Effector CD4-positive, alpha-beta T cell (primary cell): ENCODE measurements around the gene CNTNAP2.
"Not testable (repeated sequence)": the region's sequence is repeated elsewhere in the genome, so short reads cannot be mapped to it uniquely, and the experiment has no call there.

ENCODE experiments used
- DNase-seq: peaks from one replicate; pipeline ENCODE4 v3.0.0-alpha.2; 2020

The CNTNAP2 gene

DNA sequence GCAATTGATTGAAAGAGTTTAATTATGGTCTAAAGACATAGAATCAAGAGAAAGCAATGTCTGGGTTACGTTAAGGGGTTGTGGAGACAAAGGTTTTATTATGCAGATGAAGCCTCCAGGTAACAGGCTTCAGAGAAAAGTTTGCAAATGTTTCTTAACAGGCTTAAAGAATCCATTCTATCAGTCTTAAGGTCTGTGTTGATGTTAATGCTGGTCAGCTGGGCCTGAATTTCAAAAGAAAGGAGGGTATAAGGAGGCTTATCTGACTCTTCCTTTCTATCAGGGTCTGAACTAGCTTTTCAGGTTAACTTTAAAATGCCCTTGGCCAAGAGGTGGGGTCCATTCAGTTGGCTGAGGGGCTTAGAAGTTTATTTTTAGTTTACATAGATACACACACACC lies 1469.5 kb downstream of the CNTNAP2 start:
- no peak for DNase-seq

- DNase-seq = no peak
Measured at GRCh38 chr7:147586526-147586925, 1469.9 kb downstream of the CNTNAP2 start.

DNA sequence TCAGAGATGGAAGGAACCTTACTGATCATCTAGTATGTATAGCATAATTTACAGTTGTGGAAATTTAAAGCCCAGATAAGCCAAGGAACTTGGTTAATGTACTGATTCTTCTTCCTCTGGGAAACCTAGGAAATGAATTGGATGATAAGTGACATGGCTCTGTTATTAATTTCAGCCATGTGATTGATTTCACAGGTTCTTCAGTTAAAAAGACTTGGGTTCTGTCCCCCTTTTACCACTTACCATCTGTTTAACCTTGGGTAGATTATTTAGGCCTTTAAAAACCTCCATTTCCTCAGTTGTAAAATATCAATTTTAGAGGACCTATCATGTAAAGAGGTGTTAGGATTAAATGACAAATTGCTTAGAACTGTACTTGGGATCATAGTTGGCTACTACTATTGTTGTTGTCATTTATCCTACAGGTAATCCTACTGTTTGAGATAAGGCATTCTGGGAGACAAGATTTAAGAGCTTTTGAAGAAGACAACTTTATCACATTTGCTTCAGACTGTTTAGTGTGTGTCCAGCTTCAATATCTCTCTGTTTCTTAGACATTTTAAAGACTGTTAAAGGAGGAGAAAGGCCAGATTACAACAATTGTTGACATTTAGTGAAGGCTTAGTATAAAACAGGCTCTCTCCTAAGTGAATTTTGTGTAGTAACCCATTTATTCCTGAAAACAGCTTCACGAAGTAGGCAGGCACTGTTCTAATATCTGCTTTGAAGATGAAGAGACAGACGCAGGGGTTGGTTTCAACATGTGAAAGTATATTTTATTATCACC lies 1476.9 kb downstream of the CNTNAP2 start:
- no peak for DNase-seq

DNA sequence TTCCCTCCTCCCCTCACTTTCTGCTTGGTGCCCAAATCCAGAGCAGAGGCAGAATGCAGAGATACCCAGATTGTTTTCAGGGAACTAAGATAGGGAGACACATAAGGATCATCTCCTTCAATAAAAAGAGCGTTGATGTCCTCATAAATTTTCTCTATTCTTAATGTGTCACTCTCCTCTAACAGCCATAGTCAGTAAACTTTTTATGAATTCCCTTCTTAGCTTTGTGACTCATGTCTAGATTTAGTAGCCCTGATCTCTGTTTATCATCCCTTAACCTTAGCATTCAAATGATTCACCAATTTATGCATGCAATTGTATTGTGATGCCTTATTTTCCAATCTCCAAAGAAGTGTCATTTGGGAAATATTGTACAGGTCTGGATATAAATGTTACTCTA lies 1478.4 kb downstream of the CNTNAP2 start:
- DNase-seq = no peak

DNA sequence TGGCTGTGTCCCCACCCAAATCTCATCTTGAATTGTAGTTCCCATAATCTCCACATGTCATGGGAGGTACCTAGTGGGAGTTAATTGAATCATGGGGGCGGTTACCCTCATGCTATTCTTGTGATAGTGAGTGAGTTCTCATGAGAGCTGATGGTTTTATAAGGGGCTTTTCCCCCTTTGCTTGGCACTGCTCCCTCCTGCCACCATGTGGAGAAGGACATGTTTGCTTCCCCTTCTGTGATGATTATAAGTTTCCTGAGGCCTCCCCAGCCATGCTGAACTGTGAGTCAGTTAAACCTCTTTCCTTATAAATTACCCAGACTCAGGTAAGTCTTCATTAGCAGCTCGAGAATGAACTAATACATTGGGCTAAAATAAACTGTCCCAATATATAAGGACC lies 1482.1 kb downstream of the CNTNAP2 start:
- not testable (repeated sequence) for DNase-seq

- no peak for DNase-seq
Measured at GRCh38 chr7:147605323-147605722, 1488.7 kb downstream of the CNTNAP2 start.

- no peak for DNase-seq
Measured at GRCh38 chr7:147607157-147607800, 1490.7 kb downstream of the CNTNAP2 start.

DNA sequence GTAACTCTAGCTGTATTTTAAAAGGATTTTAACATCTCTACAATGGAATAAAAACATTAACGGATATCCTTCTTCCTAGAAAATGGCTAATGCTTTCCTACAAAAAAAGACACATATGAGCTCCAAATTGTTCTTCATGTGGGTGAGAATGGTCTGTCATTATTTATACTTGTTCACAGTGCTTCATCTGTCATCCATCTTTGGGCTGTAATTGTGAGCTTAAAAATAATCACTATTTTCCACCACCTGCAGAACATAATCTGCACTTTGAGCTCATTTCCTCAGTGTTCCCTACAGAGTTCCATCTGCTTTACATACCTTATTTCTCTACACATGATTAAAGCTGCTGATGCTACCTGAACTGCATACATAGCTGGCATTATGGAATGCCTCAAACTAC lies 1494.8 kb downstream of the CNTNAP2 start:
- no peak for DNase-seq

DNA sequence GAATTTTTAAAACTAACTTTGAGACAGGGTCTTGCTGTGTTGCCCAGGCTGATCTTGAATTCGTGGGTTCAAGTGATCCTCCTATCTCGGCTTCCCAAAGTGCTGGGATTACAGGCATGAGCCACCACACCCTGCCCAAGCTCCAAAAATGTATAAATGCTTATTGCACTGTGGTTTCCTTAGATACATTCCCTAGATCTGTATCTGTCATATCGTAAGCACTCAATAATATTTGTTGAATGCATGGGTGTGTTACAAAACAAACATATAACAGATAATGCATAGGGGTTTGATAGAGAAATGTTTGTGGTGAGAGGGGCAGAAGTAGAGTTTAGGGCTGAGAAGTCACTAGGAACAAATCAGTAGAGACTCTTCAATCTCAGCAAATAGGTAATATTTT lies 1518.7 kb downstream of the CNTNAP2 start:
- DNase-seq = no peak

GRCh38 chr7:147636553-147636952 lies 1520.0 kb downstream of the CNTNAP2 start:
- no peak for DNase-seq

GRCh38 chr7:147638566-147638965 lies 1522.0 kb downstream of the CNTNAP2 start:
- DNase-seq = no peak

- no peak for DNase-seq
Measured at GRCh38 chr7:147639037-147639436, 1522.4 kb downstream of the CNTNAP2 start.

GRCh38 chr7:147639751-147640150 lies 1523.2 kb downstream of the CNTNAP2 start:
- DNase-seq = no peak

GRCh38 chr7:147640821-147641220 lies 1524.2 kb downstream of the CNTNAP2 start:
- no peak for DNase-seq

DNA sequence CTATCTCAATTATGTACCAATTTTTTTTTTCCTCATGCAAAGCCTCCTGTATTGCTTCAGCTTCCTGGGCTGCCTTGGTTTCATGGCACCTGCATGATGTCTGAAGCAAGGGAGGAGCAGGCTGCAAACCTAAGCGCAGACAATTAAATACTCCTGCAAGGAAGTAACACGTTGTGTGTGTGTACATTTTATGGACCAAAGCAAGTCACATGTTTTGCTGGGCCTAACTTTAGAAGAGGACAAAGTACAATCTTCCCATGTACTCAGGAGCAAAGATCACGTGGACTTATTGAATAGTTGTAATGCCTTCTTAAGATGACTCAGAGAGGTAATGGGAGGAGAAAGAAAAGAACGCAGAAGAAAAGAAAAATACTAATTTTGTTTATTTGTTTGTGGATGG lies 1530.0 kb downstream of the CNTNAP2 start:
- DNase-seq = no peak

DNA sequence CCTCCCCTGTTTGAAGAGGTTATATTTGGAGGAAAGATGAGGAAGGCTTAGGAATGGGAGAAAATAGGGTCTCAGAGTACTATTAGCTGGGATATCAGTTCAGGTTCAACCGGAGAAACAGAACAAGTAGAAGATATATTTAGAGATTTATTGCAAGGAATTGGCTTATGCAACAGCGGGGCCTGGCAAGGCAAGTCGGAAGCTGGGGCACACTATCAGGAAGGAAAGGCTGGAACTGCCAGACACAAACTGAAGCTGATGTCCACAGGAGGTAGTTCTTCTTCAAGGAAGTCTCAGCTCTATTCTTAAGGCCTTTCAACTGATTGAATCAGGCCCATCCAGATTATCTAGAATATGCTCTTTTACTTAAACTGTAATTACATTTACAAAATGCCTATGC lies 1534.4 kb downstream of the CNTNAP2 start:
- DNase-seq = no peak

DNA sequence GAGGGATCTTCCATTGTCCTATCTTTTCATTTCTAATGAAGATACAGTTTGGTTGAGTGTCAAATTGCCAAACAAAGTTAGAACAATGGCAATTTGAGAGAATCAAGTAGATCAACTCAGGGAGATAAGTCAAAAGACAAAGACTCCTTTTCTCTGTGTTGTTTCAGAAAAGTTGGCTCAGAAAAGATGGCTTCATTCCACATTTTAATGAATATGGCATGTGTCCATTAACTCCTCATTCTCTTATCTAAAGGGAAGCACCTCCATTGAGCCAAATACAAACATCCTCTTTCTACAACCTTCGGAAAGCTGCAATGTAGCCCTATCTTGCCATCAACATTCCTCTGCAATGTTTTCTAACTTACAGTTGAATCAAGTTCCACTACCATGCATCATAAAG lies 1535.0 kb downstream of the CNTNAP2 start:
- no peak for DNase-seq

- no peak for DNase-seq
Measured at GRCh38 chr7:147653456-147653855, 1536.9 kb downstream of the CNTNAP2 start.

DNA sequence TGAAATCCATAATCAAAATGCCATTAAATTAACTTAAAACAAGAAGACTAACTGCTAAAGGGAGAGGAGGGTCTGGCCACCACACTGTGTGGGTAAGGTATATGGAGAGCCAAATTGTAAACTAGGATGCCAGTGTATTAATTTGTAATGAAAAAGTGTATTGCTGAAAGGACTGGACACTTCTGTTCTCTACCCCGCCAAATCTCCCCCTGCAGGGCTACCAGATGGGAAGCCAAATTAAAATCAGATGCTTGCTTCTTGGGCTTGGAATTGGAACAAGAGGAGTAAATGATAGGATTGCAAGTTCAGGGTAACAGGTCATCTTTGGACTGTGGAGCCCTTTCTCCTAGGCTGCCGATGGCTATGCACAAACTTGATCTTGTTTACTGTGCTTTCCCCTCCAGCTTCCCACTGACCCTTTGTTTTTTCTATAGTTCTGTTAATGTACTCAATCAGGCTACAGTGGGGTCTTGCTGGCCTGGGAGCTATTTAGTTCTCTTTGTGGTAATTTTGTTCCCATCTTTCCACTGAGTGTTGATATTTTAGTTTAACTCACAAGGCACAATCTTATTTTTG lies 1541.9 kb downstream of the CNTNAP2 start:
- DNase-seq = no peak

DNA sequence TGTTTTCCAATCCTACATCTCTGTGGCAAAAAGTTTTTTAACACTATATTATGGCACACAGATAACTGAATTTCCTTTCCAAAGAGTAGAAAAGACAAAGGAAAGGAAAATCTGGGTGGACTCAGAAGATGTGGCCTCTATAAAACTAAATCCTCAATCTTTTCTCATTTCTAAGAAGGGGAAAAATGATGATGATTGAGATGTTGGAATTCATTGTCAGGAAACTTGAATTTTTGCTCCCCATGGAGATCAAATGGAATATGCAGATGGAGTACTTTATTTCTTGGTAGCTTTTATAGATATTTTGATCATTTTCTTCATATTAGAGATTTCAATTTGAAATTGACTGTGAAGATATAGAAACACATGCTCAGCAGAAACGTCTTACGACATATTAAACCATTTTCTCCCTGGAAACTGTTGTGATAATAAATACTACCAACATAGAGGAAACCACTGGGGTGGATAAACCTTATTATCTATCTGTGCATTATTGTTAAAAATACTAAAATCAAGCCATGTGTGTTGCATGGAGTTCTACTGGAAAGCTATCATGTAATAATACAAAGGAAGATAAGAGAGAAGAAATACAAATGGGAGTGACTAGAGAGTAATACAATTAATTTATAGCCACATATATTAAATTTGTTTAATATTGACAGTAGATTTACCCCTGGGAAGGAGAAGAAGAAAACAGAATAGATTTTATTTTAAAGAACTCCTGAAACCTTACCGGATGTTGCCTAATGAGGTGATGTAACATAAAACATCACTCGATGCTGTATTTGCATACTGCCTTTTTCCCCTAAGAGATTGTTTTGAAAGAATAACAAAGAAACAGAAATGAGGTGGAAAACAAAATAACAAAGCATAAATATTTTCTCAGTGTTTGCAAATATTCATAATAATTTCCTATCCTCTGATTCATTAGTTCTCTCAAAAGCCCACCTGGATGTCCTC lies 1542.7 kb downstream of the CNTNAP2 start:
- no peak for DNase-seq

DNA sequence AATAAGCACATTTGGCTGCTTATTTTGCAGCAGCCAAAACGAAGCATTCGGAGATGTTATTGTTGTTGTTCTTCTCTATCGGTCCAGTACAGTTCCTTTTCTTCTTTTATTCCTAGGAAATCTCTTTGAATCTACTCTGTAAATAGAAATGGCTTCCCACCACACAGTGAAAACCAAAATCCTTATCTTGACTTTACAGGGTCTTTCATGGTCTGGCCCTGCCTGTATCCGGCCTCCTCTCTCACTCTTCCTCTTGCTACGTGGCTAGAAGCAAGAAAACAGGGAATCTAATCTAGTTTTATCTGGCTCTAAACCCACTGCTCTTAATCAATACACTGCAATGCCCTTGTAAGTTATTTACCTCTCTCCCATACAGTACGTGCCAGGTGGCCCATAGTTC lies 1547.9 kb downstream of the CNTNAP2 start:
- no peak for DNase-seq

DNA sequence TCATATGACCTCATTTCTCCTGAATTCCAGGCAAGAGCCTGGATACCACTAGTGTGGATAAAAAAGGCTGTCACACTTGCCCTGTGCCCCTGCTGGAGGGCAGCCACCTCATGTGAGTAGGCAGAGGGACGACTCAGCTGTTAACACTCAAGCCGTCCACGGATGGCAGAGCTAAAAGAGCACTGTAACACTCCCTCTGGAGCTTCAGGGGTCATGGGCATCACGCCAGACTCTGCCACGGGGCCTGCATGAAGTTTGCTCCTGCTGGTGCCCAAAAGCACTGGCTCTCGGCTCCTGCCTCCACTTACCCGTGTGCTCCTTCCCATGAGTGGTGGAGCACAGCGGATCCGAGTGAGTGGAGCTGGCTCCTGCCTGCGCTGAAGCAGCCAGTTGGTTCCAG lies 1554.2 kb downstream of the CNTNAP2 start:
- DNase-seq = no peak

- DNase-seq = no peak
Measured at GRCh38 chr7:147674705-147675104, 1558.1 kb downstream of the CNTNAP2 start.
